Calu3 (cell line): Measurements from ENCODE around the gene LCE3D. TPM values are rescaled to one million over a fixed set of nuclear protein-coding genes. Genes with fewer than 3 reads are reported as not detected.

ENCODE experiments used
- Bru-seq: library from RNA; stranded (reverse); fragments of 400-500 nt; gene quantifications from one replicate; lab custom pipeline; 2021; lab: Mats Ljungman, UMichigan
- BruChase-seq, 2 experiments: library from RNA; stranded (reverse); fragments of 400-500 nt; gene quantifications; one replicate each; lab custom pipeline; 2021; lab: Mats Ljungman, UMichigan
- BruUV-seq: library from RNA; stranded (reverse); fragments of 400-500 nt; replicated peaks from 2 replicates; lab custom pipeline; 2021; lab: Mats Ljungman, UMichigan
- CTCF ChIA-PET: fragments of 300-600 bp; sonication (Branson Sonifier 250); formaldehyde crosslinking; loops from one replicate; lab custom pipeline; 2022; ENCODE audit warnings: antibody characterized with exemption; lab: Charles Lee
- DNase-seq: peaks from one replicate; pipeline ENCODE4 v3.0.0; 2022
- H3K27ac Mint-ChIP-seq: one replicate; pipeline ENCODE4 v1.8.0; 2022; ENCODE audit warnings: mixed read lengths; ENCODE audit not compliant: unreplicated experiment
- H3K27me3 Mint-ChIP-seq: one replicate; pipeline ENCODE4 v1.8.0; 2022; ENCODE audit warnings: mixed read lengths; ENCODE audit not compliant: unreplicated experiment
- H3K36me3 Mint-ChIP-seq: one replicate; pipeline ENCODE4 v1.8.0; 2022; ENCODE audit warnings: mild to moderate bottlenecking, moderate library complexity, mixed read lengths; ENCODE audit not compliant: insufficient read depth, unreplicated experiment
- H3K4me1 Mint-ChIP-seq: one replicate; pipeline ENCODE4 v1.8.0; 2022; ENCODE audit warnings: mild to moderate bottlenecking, low read depth, mixed read lengths; ENCODE audit not compliant: unreplicated experiment
- H3K4me3 Mint-ChIP-seq: one replicate; pipeline ENCODE4 v1.8.0; 2022; ENCODE audit warnings: mild to moderate bottlenecking, low read depth, moderate library complexity, mixed read lengths; ENCODE audit not compliant: unreplicated experiment
- H3K9me3 Mint-ChIP-seq: one replicate; pipeline ENCODE4 v1.8.0; 2022; ENCODE audit warnings: low read depth, mixed read lengths; ENCODE audit not compliant: unreplicated experiment
- intact Hi-C: fragments of 100-400 bp; cut with micrococcal nuclease; formaldehyde crosslinking; loops from one replicate; pipeline ENCODE4 v1.10.0; 2022; ENCODE audit not compliant: unreplicated experiment
- long read RNA-seq: library from polyadenylated mRNA; stranded (forward); transcript quantifications from one replicate; pipeline ENCODE4 v2.0.0, GENCODE V29; 2022
- total RNA-seq: library from RNA; stranded (reverse); gene quantifications from 2 replicates; pipeline ENCODE4 v1.2.3, GENCODE V29; 2022
- TF ChIP-seq, protein P1 (sequence below): fragments of 200-600 bp; IDR thresholded peaks from one replicate; pipeline ENCODE4 v1.8.0; 2022; ENCODE audit warnings: antibody characterized with exemption; ENCODE audit not compliant: unreplicated experiment

The LCE3D gene
- total RNA-seq: not detected in 2 replicates
- Bru-seq, nascent RNA: not detected
- BruChase-seq, experiment 1, labeled RNA remaining after a 6-hour chase: not detected
- BruChase-seq, experiment 2, labeled RNA remaining after a 2-hour chase: not detected
- long read RNA-seq: 0 reads

DNA sequence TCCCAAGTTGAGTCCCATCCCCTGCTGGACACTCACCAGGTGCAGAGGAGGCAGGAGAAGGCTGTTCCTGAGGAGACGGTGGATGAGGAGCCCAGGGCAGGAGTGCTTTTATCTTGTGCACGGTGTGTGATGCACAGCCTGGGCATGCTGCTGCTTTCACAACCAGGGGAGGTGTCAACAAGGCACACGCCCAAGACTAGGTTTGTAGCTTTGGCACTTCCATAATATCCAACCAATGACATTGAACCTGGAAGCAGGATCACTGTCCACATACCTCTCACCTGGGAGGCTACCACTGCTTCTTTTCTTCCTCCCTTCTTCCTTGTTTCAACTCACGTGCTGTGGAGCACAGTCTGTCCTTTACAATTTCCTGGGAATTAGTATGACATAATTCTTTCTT lies at the start of gene LCE3D:
Gene LCE3D, minus strand, starts transcription at position 84 of the 400 bp plus-strand sequence. CDS start 580 bp downstream, outside the sequence.
- CTCF ChIA-PET: no interaction called here
- H3K4me3 Mint-ChIP-seq: no peak within 1 kb of the TSS
- DNase-seq: no peak
- BruUV-seq: no TSS peak
- H3K27me3 Mint-ChIP-seq: peaks cover 44% of the 10 kb centered on the region
- intact Hi-C loops: no loop called here
- H3K36me3 Mint-ChIP-seq: no peaks in the 10 kb centered on the region
- H3K4me1 Mint-ChIP-seq: no peaks in the 10 kb centered on the region
- TF ChIP-seq, protein P1, sequence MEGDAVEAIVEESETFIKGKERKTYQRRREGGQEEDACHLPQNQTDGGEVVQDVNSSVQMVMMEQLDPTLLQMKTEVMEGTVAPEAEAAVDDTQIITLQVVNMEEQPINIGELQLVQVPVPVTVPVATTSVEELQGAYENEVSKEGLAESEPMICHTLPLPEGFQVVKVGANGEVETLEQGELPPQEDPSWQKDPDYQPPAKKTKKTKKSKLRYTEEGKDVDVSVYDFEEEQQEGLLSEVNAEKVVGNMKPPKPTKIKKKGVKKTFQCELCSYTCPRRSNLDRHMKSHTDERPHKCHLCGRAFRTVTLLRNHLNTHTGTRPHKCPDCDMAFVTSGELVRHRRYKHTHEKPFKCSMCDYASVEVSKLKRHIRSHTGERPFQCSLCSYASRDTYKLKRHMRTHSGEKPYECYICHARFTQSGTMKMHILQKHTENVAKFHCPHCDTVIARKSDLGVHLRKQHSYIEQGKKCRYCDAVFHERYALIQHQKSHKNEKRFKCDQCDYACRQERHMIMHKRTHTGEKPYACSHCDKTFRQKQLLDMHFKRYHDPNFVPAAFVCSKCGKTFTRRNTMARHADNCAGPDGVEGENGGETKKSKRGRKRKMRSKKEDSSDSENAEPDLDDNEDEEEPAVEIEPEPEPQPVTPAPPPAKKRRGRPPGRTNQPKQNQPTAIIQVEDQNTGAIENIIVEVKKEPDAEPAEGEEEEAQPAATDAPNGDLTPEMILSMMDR: no peak
- H3K27ac Mint-ChIP-seq: no peak within 1 kb of the TSS
- H3K9me3 Mint-ChIP-seq: no peaks in the 10 kb centered on the region

- no peaks in the 10 kb centered on the region for H3K9me3 Mint-ChIP-seq
- BruUV-seq: no TSS peak
- CTCF ChIA-PET: no interaction called here
- intact Hi-C loops: no loop called here
- TF ChIP-seq, protein P1: no peak
- H3K4me3 Mint-ChIP-seq: no peak overlapping the region
- no peaks in the 10 kb centered on the region for H3K4me1 Mint-ChIP-seq
- H3K27ac Mint-ChIP-seq: no peak overlapping the region
- H3K27me3 Mint-ChIP-seq: peaks cover 84% of the 10 kb centered on the region
- no peak for DNase-seq
- no peaks in the 10 kb centered on the region for H3K36me3 Mint-ChIP-seq
These were observed 46.4 kb upstream of the LCE3D start for GRCh38 chr1:152626744-152627143.

- TF ChIP-seq, protein P1: no peak
- no peak overlapping the region for H3K4me3 Mint-ChIP-seq
- intact Hi-C loops: no loop called here
- no peaks in the 10 kb centered on the region for H3K36me3 Mint-ChIP-seq
- CTCF ChIA-PET: interaction anchor here (1.2 kb wide), 1 partner anchor 96 kb away, joined by 3 read pairs; a partner anchor contains a TSS
- H3K27ac Mint-ChIP-seq: no peak overlapping the region
- no TSS peak for BruUV-seq
- H3K4me1 Mint-ChIP-seq: no peaks in the 10 kb centered on the region
- H3K9me3 Mint-ChIP-seq: no peaks in the 10 kb centered on the region
- peak; percentile 9 for DNase-seq
- H3K27me3 Mint-ChIP-seq: peaks cover 80% of the 10 kb centered on the region
These were observed 43.0 kb upstream of the LCE3D start for GRCh38 chr1:152623203-152623844.

GRCh38 chr1:152622803-152623202 lies 42.5 kb upstream of the LCE3D start, which contains the start of gene LCE3A:
LCE3A (minus strand) TSS chr1:152623103; CDS start chr1:152623103, 0 bp downstream.
- BruUV-seq: no TSS peak
- TF ChIP-seq, protein P1: no peak
- H3K9me3 Mint-ChIP-seq: no peaks in the 10 kb centered on the region
- DNase-seq: no peak
- H3K4me3 Mint-ChIP-seq: no peak within 1 kb of the TSS
- intact Hi-C loops: no loop called here
- peaks cover 75% of the 10 kb centered on the region for H3K27me3 Mint-ChIP-seq
- no peaks in the 10 kb centered on the region for H3K36me3 Mint-ChIP-seq
- no peak within 1 kb of the TSS for H3K27ac Mint-ChIP-seq
- CTCF ChIA-PET: interaction anchor here (0.7 to 1.2 kb wide), 2 partner anchors 9 to 97 kb away, joined by 3 read pairs; a partner anchor contains a TSS
- H3K4me1 Mint-ChIP-seq: no peaks in the 10 kb centered on the region
